ENCODE data around the gene ABCD1.

- TF ChIP-seq CTCF (IDR thresholded peaks at IDR 0.05 in 4 of 5, conservative IDR thresholded peaks at IDR 0.05 in 1 of 5), result no peak
- no peak for TF ChIP-seq POLR2A (IDR thresholded peaks at IDR 0.05)
Measured at GRCh38 chrX:153750127-153750774, 25.6 kb downstream of the ABCD1 start.
